SIG-M5 treated with dmso at 0.1 percent for 504 hours (cell line): Measurements from ENCODE around the gene ZNF536.
"Not testable (repeated sequence)": the region's sequence is repeated elsewhere in the genome, so short reads cannot be mapped to it uniquely, and the experiment has no call there.

ENCODE experiments used
- DNase-seq: peaks from one replicate; lab custom pipeline; 2025; ENCODE audit not compliant: unreplicated experiment; lab: John Stamatoyannopoulos, UW

ZNF536 gene

GRCh38 chr19:30473334-30473867 lies 101.2 kb downstream of the ZNF536 start:
- no peak for DNase-seq

- DNase-seq = no peak
Observed at GRCh38 chr19:30476997-30477396, 104.8 kb downstream of the ZNF536 start.

- DNase-seq = no peak
Observed at GRCh38 chr19:30479231-30479630, 107.0 kb downstream of the ZNF536 start.

GRCh38 chr19:30480097-30480496 lies 107.9 kb downstream of the ZNF536 start:
- DNase-seq = no peak

- DNase-seq = no peak
Observed at GRCh38 chr19:30481063-30481462, 108.9 kb downstream of the ZNF536 start.

GRCh38 chr19:30481823-30482222 lies 109.6 kb downstream of the ZNF536 start:
- no peak for DNase-seq

GRCh38 chr19:30482956-30483355 lies 110.8 kb downstream of the ZNF536 start:
- no peak for DNase-seq

- not testable (repeated sequence) for DNase-seq
Observed at GRCh38 chr19:30486250-30486649, 114.1 kb downstream of the ZNF536 start.

GRCh38 chr19:30487178-30487577 lies 115.0 kb downstream of the ZNF536 start:
- DNase-seq = no peak

- DNase-seq = no peak
Observed at GRCh38 chr19:30488191-30488590, 116.0 kb downstream of the ZNF536 start.

GRCh38 chr19:30490760-30491159 lies 118.6 kb downstream of the ZNF536 start:
- DNase-seq = no peak

- no peak for DNase-seq
Observed at GRCh38 chr19:30492586-30493270, 120.5 kb downstream of the ZNF536 start.

GRCh38 chr19:30497034-30497433 lies 124.8 kb downstream of the ZNF536 start:
- no peak for DNase-seq

GRCh38 chr19:30498085-30498484 lies 125.9 kb downstream of the ZNF536 start:
- DNase-seq = not testable (repeated sequence)

- DNase-seq = no peak
Observed at GRCh38 chr19:30498707-30499106, 126.5 kb downstream of the ZNF536 start.

- no peak for DNase-seq
Observed at GRCh38 chr19:30504272-30504671, 132.1 kb downstream of the ZNF536 start.

GRCh38 chr19:30512176-30513081 lies 140.2 kb downstream of the ZNF536 start:
- no peak for DNase-seq

GRCh38 chr19:30513082-30513411 lies 140.9 kb downstream of the ZNF536 start:
- no peak for DNase-seq

- no peak for DNase-seq
Observed at GRCh38 chr19:30516111-30516510, 143.9 kb downstream of the ZNF536 start.

GRCh38 chr19:30516531-30516930 lies 144.3 kb downstream of the ZNF536 start:
- DNase-seq = no peak

GRCh38 chr19:30518965-30519606 lies 146.9 kb downstream of the ZNF536 start:
- DNase-seq = no peak
